HFF-Myc (cell line): Measurements from ENCODE around the gene PIEZO1.

Source experiments
- DNase-seq: peaks from one replicate; pipeline ENCODE4 v3.0.0-alpha.2; 2011; ENCODE audit warnings: low read depth; ENCODE audit errors: extremely low read depth
- H3K4me3 ChIP-seq: replicated peaks from 2 replicates; pipeline ENCODE4 v1.5.1; 2011; ENCODE audit warnings: low read depth, mild to moderate bottlenecking, control low read depth, low read length
- CTCF ChIP-seq: IDR thresholded peaks from 2 replicates; pipeline ENCODE4 v1.5.1; 2012; ENCODE audit warnings: mild to moderate bottlenecking, low read depth, low read length, control low read depth; ENCODE audit errors: missing control alignments

The PIEZO1 gene

GRCh38 chr16:88738151-88739084 lies 46.6 kb downstream of the PIEZO1 start:
- no peak for DNase-seq
- no peak overlapping the region for H3K4me3 ChIP-seq
- no peak for TF ChIP-seq CTCF

- TF ChIP-seq CTCF = peak; percentile 94
- H3K4me3 ChIP-seq = no peak overlapping the region
- peak; percentile 48 for DNase-seq
Observed at GRCh38 chr16:88737298-88738150, 47.5 kb downstream of the PIEZO1 start.

- DNase-seq = no peak
- H3K4me3 ChIP-seq = no peak overlapping the region
- TF ChIP-seq CTCF = no peak
Observed at GRCh38 chr16:88736496-88736895, 48.5 kb downstream of the PIEZO1 start.

GRCh38 chr16:88736088-88736487 lies 48.9 kb downstream of the PIEZO1 start:
- DNase-seq = no peak
- no peak for TF ChIP-seq CTCF
- H3K4me3 ChIP-seq = no peak overlapping the region

GRCh38 chr16:88735616-88736015 lies 49.4 kb downstream of the PIEZO1 start:
- no peak for TF ChIP-seq CTCF
- no peak overlapping the region for H3K4me3 ChIP-seq
- no peak for DNase-seq

GRCh38 chr16:88735121-88735520 lies 49.9 kb downstream of the PIEZO1 start:
- DNase-seq = no peak
- no peak overlapping the region for H3K4me3 ChIP-seq
- TF ChIP-seq CTCF = no peak
